NT2/D1 (cell line): Measurements from ENCODE around the gene NSMF.

ENCODE experiments used
- DNase-seq: peaks from one replicate; pipeline ENCODE4 v3.0.0-alpha.2; 2011; ENCODE audit warnings: low read depth, low spot score
- H3K27me3 ChIP-seq: 2 replicates; pipeline ENCODE4 v1.6.0; 2011; ENCODE audit warnings: mild to moderate bottlenecking; ENCODE audit not compliant: insufficient read length, insufficient read depth
- H3K36me3 ChIP-seq: 2 replicates; pipeline ENCODE4 v1.6.1; 2011; ENCODE audit warnings: mild to moderate bottlenecking, low read length, mixed read lengths; ENCODE audit not compliant: insufficient read depth, insufficient read length
- H3K4me1 ChIP-seq: 2 replicates; pipeline ENCODE4 v1.5.1; 2011; ENCODE audit not compliant: insufficient read depth, insufficient read length
- H3K4me3 ChIP-seq: 2 replicates; pipeline ENCODE4 v1.5.1; 2011; ENCODE audit warnings: low read depth; ENCODE audit not compliant: insufficient read length
- H3K9ac ChIP-seq: 2 replicates; pipeline ENCODE4 v1.6.0; 2011; ENCODE audit warnings: low read depth; ENCODE audit not compliant: insufficient read length
- H3K9me3 ChIP-seq: 2 replicates; pipeline ENCODE4 v1.5.1; 2011; ENCODE audit warnings: mild to moderate bottlenecking, low read length; ENCODE audit not compliant: insufficient read depth
- SUZ12 ChIP-seq: IDR thresholded peaks from 2 replicates; pipeline ENCODE4 v1.6.1; 2011; ENCODE audit not compliant: insufficient read length, insufficient read depth; ENCODE audit errors: extremely low read depth
- YY1 ChIP-seq: IDR thresholded peaks from 2 replicates; pipeline ENCODE4 v1.6.1; 2011; ENCODE audit not compliant: insufficient read length, insufficient read depth
- ZNF274 ChIP-seq: IDR thresholded peaks from 2 replicates; pipeline ENCODE4 v1.6.1; 2011; ENCODE audit warnings: mild to moderate bottlenecking, low read depth, low read length

Gene NSMF

GRCh38 chr9:137447722-137448601 lies 11.2 kb downstream of the NSMF start:
- peaks cover 13% of the 10 kb centered on the region for H3K4me1 ChIP-seq
- H3K9me3 ChIP-seq, result no peaks in the 10 kb centered on the region
- H3K4me3 ChIP-seq, result no peak overlapping the region
- H3K27me3 ChIP-seq, result no peaks in the 10 kb centered on the region
- no peak for DNase-seq
- no peak overlapping the region for H3K9ac ChIP-seq
- TF ChIP-seq ZNF274 (no peak), YY1 (no peak), SUZ12 (no peak)
- H3K36me3 ChIP-seq, result peaks cover 51% of the 10 kb centered on the region

GRCh38 chr9:137446851-137447471 lies 12.2 kb downstream of the NSMF start:
- Histone ChIP-seq H3K9me3 (no peaks in the 10 kb centered on the region), H3K36me3 (peaks cover 41% of the 10 kb centered on the region), H3K4me1 (peaks cover 9% of the 10 kb centered on the region), H3K9ac (no peak overlapping the region), H3K4me3 (no peak overlapping the region), H3K27me3 (no peaks in the 10 kb centered on the region)
- DNase-seq, result no peak
- TF ChIP-seq SUZ12, result no peak
- TF ChIP-seq ZNF274, result no peak
- TF ChIP-seq YY1, result no peak

GRCh38 chr9:137445930-137446431 lies 13.2 kb downstream of the NSMF start:
- Histone ChIP-seq H3K36me3 (peaks cover 38% of the 10 kb centered on the region), H3K9me3 (no peaks in the 10 kb centered on the region), H3K4me3 (no peak overlapping the region), H3K4me1 (peaks cover 9% of the 10 kb centered on the region), H3K27me3 (no peaks in the 10 kb centered on the region), H3K9ac (no peak overlapping the region)
- DNase-seq, result no peak
- TF ChIP-seq YY1, result no peak
- TF ChIP-seq SUZ12, result no peak

GRCh38 chr9:137445275-137445807 lies 13.8 kb downstream of the NSMF start:
- H3K4me1 ChIP-seq, result peaks cover 9% of the 10 kb centered on the region

GRCh38 chr9:137444106-137444790 lies 14.9 kb downstream of the NSMF start:
- H3K4me3 ChIP-seq, result no peak overlapping the region
- no peak overlapping the region for H3K9ac ChIP-seq
- no peak for TF ChIP-seq YY1
- TF ChIP-seq ZNF274, result no peak
- DNase-seq, result no peak
- no peaks in the 10 kb centered on the region for H3K27me3 ChIP-seq
- peaks cover 28% of the 10 kb centered on the region for H3K36me3 ChIP-seq
- H3K4me1 ChIP-seq, result peaks cover 9% of the 10 kb centered on the region
- H3K9me3 ChIP-seq, result no peaks in the 10 kb centered on the region

More at GRCh38 chr9:137445275-137445807, 13.8 kb downstream of the NSMF start:
- Histone ChIP-seq H3K9me3 (no peaks in the 10 kb centered on the region), H3K36me3 (peaks cover 38% of the 10 kb centered on the region), H3K4me3 (no peak overlapping the region), H3K27me3 (no peaks in the 10 kb centered on the region), H3K9ac (no peak overlapping the region)
- TF ChIP-seq YY1 (no peak), ZNF274 (no peak), SUZ12 (no peak)
- no peak for DNase-seq

DNA sequence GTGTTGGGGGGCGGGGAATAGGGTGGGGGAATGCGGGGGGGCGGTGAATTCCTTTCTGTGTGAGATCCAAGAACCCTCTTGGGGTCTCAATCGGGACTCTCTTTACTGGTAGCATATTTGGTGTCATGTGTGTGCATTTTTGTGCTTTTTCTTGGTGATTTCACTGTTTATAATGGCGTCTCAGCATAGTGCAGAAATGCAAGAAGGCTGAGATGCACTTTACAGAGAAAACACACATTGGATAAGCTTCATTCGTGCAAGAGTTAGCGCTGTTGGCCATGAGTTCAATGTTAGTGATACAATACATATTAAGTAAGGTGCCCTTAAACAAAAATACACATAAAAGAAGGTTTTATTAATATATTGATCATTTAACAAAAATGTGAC lies 17.2 kb downstream of the NSMF start:
- TF ChIP-seq ZNF274, result no peak
- no peak for DNase-seq
- peaks cover 8% of the 10 kb centered on the region for H3K4me1 ChIP-seq
- no peaks in the 10 kb centered on the region for H3K9me3 ChIP-seq
- peak overlapping the region; percentile 3 for H3K9ac ChIP-seq
- H3K36me3 ChIP-seq, result peaks cover 6% of the 10 kb centered on the region
- H3K4me3 ChIP-seq, result peak overlapping the region; percentile 29
- H3K27me3 ChIP-seq, result no peaks in the 10 kb centered on the region

DNA sequence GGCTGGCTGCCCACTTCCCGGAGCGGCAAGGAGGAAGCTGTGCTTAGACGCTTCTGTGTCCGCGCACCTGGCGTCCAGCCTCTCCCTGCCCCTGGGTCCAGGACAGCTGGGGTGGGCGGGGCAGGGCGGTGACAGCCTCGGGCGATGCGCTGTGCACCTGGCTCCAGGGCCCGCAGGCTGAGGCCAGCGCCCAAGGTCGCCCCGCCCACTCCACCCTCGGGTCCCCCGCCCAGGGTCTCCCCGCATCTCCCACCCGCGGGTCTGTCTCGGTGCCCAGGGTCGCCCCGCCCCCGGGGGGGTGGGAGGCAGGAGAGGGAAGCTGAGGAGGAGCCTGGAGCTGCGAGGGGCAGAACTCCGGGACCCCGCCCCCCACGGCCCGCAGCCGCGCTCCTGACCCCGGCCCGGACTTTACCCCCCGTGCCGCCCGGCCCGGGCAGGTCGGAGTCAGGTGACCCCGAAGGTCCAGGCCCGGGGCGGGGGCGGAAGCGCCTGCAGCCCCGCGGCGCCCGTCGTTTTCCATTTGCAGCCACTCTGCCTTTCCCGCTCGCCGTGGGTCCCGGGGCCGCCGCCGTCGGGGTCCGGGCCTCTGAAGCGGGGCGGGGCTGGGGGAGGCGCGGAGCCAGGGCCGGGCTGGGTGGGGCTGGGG lies 17.7 kb downstream of the NSMF start, which contains the start of gene ENTPD8:
Gene ENTPD8, minus strand, starts transcription at position 69 of the 646 bp plus-strand sequence. CDS start 3,072 bp downstream, outside the sequence.
- no peak for DNase-seq
- H3K9ac ChIP-seq, result peak within 1 kb of the TSS; percentile 3
- no peak for TF ChIP-seq ZNF274
- no peak for TF ChIP-seq SUZ12
- no peak for TF ChIP-seq YY1

More for the DNA sequence above, 17.7 kb downstream of the NSMF start, which contains the start of gene ENTPD8:
- H3K4me1 ChIP-seq, result peaks cover 8% of the 10 kb centered on the region
- H3K36me3 ChIP-seq, result peaks cover under 1% of the 10 kb centered on the region
- no peaks in the 10 kb centered on the region for H3K27me3 ChIP-seq
- no peaks in the 10 kb centered on the region for H3K9me3 ChIP-seq
- H3K4me3 ChIP-seq, result peak within 1 kb of the TSS; percentile 29
